LNCAP (cell line): ENCODE data around the gene KAT5.

Source experiments
- TF ChIP-seq, protein P1 (sequence below): fragments of 450-650 bp; IDR thresholded peaks from 2 replicates; pipeline ENCODE4 v1.5.1; 2017; ENCODE audit warnings: mild to moderate bottlenecking

Gene KAT5

GRCh38 chr11:65742353-65742752 lies 30.3 kb downstream of the KAT5 start:
- TF ChIP-seq, protein P1, sequence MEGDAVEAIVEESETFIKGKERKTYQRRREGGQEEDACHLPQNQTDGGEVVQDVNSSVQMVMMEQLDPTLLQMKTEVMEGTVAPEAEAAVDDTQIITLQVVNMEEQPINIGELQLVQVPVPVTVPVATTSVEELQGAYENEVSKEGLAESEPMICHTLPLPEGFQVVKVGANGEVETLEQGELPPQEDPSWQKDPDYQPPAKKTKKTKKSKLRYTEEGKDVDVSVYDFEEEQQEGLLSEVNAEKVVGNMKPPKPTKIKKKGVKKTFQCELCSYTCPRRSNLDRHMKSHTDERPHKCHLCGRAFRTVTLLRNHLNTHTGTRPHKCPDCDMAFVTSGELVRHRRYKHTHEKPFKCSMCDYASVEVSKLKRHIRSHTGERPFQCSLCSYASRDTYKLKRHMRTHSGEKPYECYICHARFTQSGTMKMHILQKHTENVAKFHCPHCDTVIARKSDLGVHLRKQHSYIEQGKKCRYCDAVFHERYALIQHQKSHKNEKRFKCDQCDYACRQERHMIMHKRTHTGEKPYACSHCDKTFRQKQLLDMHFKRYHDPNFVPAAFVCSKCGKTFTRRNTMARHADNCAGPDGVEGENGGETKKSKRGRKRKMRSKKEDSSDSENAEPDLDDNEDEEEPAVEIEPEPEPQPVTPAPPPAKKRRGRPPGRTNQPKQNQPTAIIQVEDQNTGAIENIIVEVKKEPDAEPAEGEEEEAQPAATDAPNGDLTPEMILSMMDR = no peak

GRCh38 chr11:65743681-65744025 lies 31.6 kb downstream of the KAT5 start:
- TF ChIP-seq, protein P1 = no peak

DNA sequence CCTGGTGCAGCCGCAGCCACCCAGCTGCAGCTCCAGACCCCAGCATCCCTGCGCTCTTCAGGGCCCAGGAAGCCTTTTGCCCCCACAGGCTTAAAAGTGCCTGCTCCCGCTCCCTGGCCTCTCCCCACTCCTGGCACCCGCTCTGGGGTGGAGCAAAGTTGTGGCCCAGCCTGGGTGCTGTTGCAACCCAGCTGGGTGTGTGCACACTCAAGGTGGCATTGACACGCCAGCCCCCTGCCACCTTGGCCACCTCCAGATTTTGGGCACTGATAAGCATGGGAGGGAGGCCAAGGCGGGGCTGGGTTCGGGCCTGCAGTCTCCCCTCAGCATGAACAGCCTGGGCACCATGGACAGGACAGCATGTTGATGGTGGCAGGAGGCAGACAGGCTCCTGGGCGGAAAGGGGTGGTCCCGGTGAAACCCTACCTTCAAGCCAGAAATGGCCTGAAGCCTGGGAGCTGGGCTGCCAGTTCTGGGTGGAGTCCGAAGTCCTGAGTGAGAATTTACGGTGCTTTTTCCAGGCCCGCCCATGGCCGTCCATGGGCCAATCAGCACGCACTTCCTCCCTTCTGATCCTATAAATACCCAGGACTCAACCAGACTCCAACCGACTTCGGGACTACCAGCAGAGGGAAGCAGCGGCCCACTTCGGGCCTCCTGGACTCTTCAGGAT lies 32.1 kb downstream of the KAT5 start:
- TF ChIP-seq, protein P1 = peak; percentile 41

- TF ChIP-seq, protein P1 = no peak
Measured at GRCh38 chr11:65744699-65745042, 32.6 kb downstream of the KAT5 start.

GRCh38 chr11:65745049-65745448 lies 33.0 kb downstream of the KAT5 start:
- TF ChIP-seq, protein P1 = no peak

- TF ChIP-seq, protein P1 = no peak
Measured at GRCh38 chr11:65764434-65764833, 52.4 kb downstream of the KAT5 start.

- TF ChIP-seq, protein P1 = no peak
Measured at GRCh38 chr11:65766535-65766934, 54.5 kb downstream of the KAT5 start.

GRCh38 chr11:65767406-65767805 lies 55.4 kb downstream of the KAT5 start:
- TF ChIP-seq, protein P1 = no peak
